HEK293 (cell line): ENCODE measurements around the gene MON2.

ENCODE experiments used
- CTCF ChIA-PET: fragments of 350-600 bp; formaldehyde crosslinking; extraction: SDS; loops from one replicate; lab custom pipeline; 2021; ENCODE audit warnings: antibody characterized with exemption; lab: Yijun Ruan, JAX
- POLR2A ChIA-PET: fragments of 300-600 bp; formaldehyde crosslinking; extraction: SDS; loops from one replicate; lab custom pipeline; 2020; ENCODE audit warnings: antibody characterized with exemption, inconsistent platforms; lab: Yijun Ruan, JAX
- H3K27ac ChIP-seq: fragments of 200-500 bp; sonication (Bioruptor generic); 2 replicates; pipeline ENCODE4 v1.5.1; 2014; ENCODE audit warnings: low read depth, low read length, control low read depth, inconsistent platforms; ENCODE audit errors: extremely low read depth
- H3K36me3 ChIP-seq, 2 experiments: fragments of 200-500 bp in 1 of 2; sonication (Bioruptor generic) in 1 of 2; 1 replicate in 1 of 2; 2 replicates in 1 of 2; pipeline ENCODE4 v1.5.1; 2014 to 2017; ENCODE audit warnings: inconsistent platforms in 2 of 2, low read length in 2 of 2; ENCODE audit not compliant: control insufficient read depth in 2 of 2, insufficient read depth in 1 of 2
- H3K4me1 ChIP-seq: fragments of 200-500 bp; sonication (Bioruptor generic); 2 replicates; pipeline ENCODE4 v1.5.1; 2014; ENCODE audit warnings: mild to moderate bottlenecking, low read length, inconsistent platforms; ENCODE audit not compliant: control insufficient read depth, insufficient read depth
- H3K4me3 ChIP-seq: 2 replicates; pipeline ENCODE4 v1.5.1; 2011; ENCODE audit warnings: low read depth, mild to moderate bottlenecking, control low read depth, low read length, moderate library complexity
- H3K9me3 ChIP-seq: fragments of 200-500 bp; sonication (Bioruptor generic); 2 replicates; pipeline ENCODE4 v1.5.1; 2014; ENCODE audit warnings: low read depth, low read length, inconsistent platforms; ENCODE audit not compliant: control insufficient read depth, insufficient read depth
- EGR2 ChIP-seq: fragments of 450-650 bp; formaldehyde crosslinking; IDR thresholded peaks from 2 replicates; pipeline ENCODE4 v1.5.1; 2016; ENCODE audit warnings: low read depth, missing biosample characterization, missing genetic modification characterization
- IKZF3 ChIP-seq: fragments of 450-650 bp; IDR thresholded peaks from 2 replicates; pipeline ENCODE4 v1.5.0; 2018; ENCODE audit warnings: missing biosample characterization, mild to moderate bottlenecking, missing genetic modification characterization, moderate library complexity
- KLF7 ChIP-seq: fragments of 450-650 bp; formaldehyde crosslinking; IDR thresholded peaks from 2 replicates; pipeline ENCODE4 v1.5.1; 2016; ENCODE audit warnings: missing biosample characterization, missing genetic modification characterization, borderline replicate concordance
- OVOL3 ChIP-seq: fragments of 450-650 bp; formaldehyde crosslinking; IDR thresholded peaks from 2 replicates; pipeline ENCODE4 v1.5.1; 2016; ENCODE audit warnings: missing biosample characterization, missing genetic modification characterization
- PRDM4 ChIP-seq: fragments of 450-650 bp; formaldehyde crosslinking; IDR thresholded peaks from 2 replicates; pipeline ENCODE4 v1.5.1; 2017; ENCODE audit warnings: missing biosample characterization, missing genetic modification characterization
- ZBTB11 ChIP-seq: fragments of 450-650 bp; formaldehyde crosslinking; conservative IDR thresholded peaks from 2 replicates; pipeline ENCODE4 v1.5.1; 2016; ENCODE audit warnings: low read depth, missing biosample characterization, missing genetic modification characterization
- ZBTB49 ChIP-seq: fragments of 450-650 bp; formaldehyde crosslinking; IDR thresholded peaks from 2 replicates; pipeline ENCODE4 v1.5.1; 2016; ENCODE audit warnings: missing biosample characterization, missing genetic modification characterization, low read depth
- ZFP37 ChIP-seq: fragments of 450-650 bp; formaldehyde crosslinking; IDR thresholded peaks from 2 replicates; pipeline ENCODE4 v1.5.1; 2016; ENCODE audit warnings: missing biosample characterization, missing genetic modification characterization
- ZIC2 ChIP-seq: fragments of 450-650 bp; formaldehyde crosslinking; IDR thresholded peaks from 2 replicates; pipeline ENCODE4 v1.5.1; 2016; ENCODE audit warnings: missing biosample characterization, missing genetic modification characterization
- ZNF133 ChIP-seq: fragments of 450-650 bp; formaldehyde crosslinking; IDR thresholded peaks from 2 replicates; pipeline ENCODE4 v1.5.1; 2016; ENCODE audit warnings: missing biosample characterization, missing genetic modification characterization
- ZNF157 ChIP-seq: fragments of 450-650 bp; formaldehyde crosslinking; IDR thresholded peaks from 2 replicates; pipeline ENCODE4 v1.5.1; 2016; ENCODE audit warnings: missing biosample characterization, missing genetic modification characterization
- ZNF184 ChIP-seq: fragments of 450-650 bp; IDR thresholded peaks from 2 replicates; pipeline ENCODE4 v1.5.1; 2018; ENCODE audit warnings: missing biosample characterization, mild to moderate bottlenecking, missing genetic modification characterization
- ZNF311 ChIP-seq: fragments of 450-650 bp; formaldehyde crosslinking; IDR thresholded peaks from 2 replicates; pipeline ENCODE4 v1.5.1; 2017; ENCODE audit warnings: missing biosample characterization, missing genetic modification characterization, borderline replicate concordance
- ZNF366 ChIP-seq: fragments of 450-650 bp; formaldehyde crosslinking; conservative IDR thresholded peaks from 2 replicates; pipeline ENCODE4 v1.5.1; 2016; ENCODE audit warnings: missing biosample characterization, missing genetic modification characterization
- ZNF37A ChIP-seq: fragments of 450-650 bp; IDR thresholded peaks from 2 replicates; pipeline ENCODE4 v1.5.1; 2018; ENCODE audit warnings: missing biosample characterization, missing genetic modification characterization
- ZNF394 ChIP-seq: fragments of 450-650 bp; formaldehyde crosslinking; IDR thresholded peaks from 2 replicates; pipeline ENCODE4 v1.5.1; 2016; ENCODE audit warnings: missing biosample characterization, missing genetic modification characterization, mild to moderate bottlenecking, moderate library complexity, borderline replicate concordance
- ZNF404 ChIP-seq: fragments of 450-650 bp; formaldehyde crosslinking; IDR thresholded peaks from 2 replicates; pipeline ENCODE4 v1.5.1; 2017; ENCODE audit warnings: missing biosample characterization, missing genetic modification characterization
- ZNF449 ChIP-seq: fragments of 450-650 bp; formaldehyde crosslinking; IDR thresholded peaks from 2 replicates; pipeline ENCODE4 v1.5.1; 2017; ENCODE audit warnings: missing biosample characterization, mild to moderate bottlenecking, missing genetic modification characterization, moderate library complexity
- ZNF488 ChIP-seq: fragments of 450-650 bp; formaldehyde crosslinking; IDR thresholded peaks from 2 replicates; pipeline ENCODE4 v1.5.1; 2016; ENCODE audit warnings: missing biosample characterization, missing genetic modification characterization
- ZNF501 ChIP-seq: fragments of 450-650 bp; formaldehyde crosslinking; IDR thresholded peaks from 2 replicates; pipeline ENCODE4 v1.5.1; 2016; ENCODE audit warnings: missing biosample characterization, missing genetic modification characterization
- ZNF658 ChIP-seq: fragments of 450-650 bp; formaldehyde crosslinking; IDR thresholded peaks from 2 replicates; pipeline ENCODE4; 2016; ENCODE audit warnings: missing biosample characterization, missing genetic modification characterization
- ZNF692 ChIP-seq: fragments of 450-650 bp; formaldehyde crosslinking; IDR thresholded peaks from 2 replicates; pipeline ENCODE4 v1.5.1; 2016; ENCODE audit warnings: missing biosample characterization, missing genetic modification characterization
- ZNF837 ChIP-seq: fragments of 450-650 bp; formaldehyde crosslinking; IDR thresholded peaks from 2 replicates; pipeline ENCODE4 v1.5.1; 2016; ENCODE audit warnings: missing biosample characterization, missing genetic modification characterization
- ZXDB ChIP-seq: fragments of 450-650 bp; formaldehyde crosslinking; IDR thresholded peaks from 2 replicates; pipeline ENCODE4 v1.5.1; 2016; ENCODE audit warnings: missing biosample characterization, missing genetic modification characterization

MON2 gene

GRCh38 chr12:62466594-62467491, at the start of gene MON2:
Gene MON2 (plus strand): TSS chr12:62466826. CDS start chr12:62467208, 382 bp downstream.
- H3K9me3 ChIP-seq = no peaks in the 10 kb centered on the region
- H3K4me1 ChIP-seq = 0 out of 2 replicates have a peak, but pooled peaks cover 2% of the 10 kb centered on the region
- ChIA-PET POLR2A (interaction anchor here (0.6 to 1.4 kb wide), 3 partner anchors 9 to 136 kb away, joined by 3 to 4 read pairs (median 3); no protein-coding TSS in a partner anchor), CTCF (interaction anchor here (0.5 to 2.7 kb wide), 6 partner anchors 29 to 1800 kb away, joined by 3 to 10 read pairs (median 3); partner anchors contain the start of gene PPM1H)
- H3K36me3 ChIP-seq = peaks cover 0 to 4% of the 10 kb centered on the region in 2 experiments; a peak in 2 of 3 replicates
- H3K27ac ChIP-seq = peak within 1 kb of the TSS; percentile 68
- peak within 1 kb of the TSS; percentile 92 for H3K4me3 ChIP-seq
- no peak for TF ChIP-seq IKZF3
- peak; percentile 56; the same call in 1 of the 2 replicates for TF ChIP-seq EGR2 (tag by site-specific recombination)
- TF ChIP-seq ZNF157 = no peak
- TF ChIP-seq ZNF184 (tag by site-specific recombination) = no peak
- 0 out of 2 replicates have a peak, but pooled peaks have one; percentile 73 for TF ChIP-seq ZFP37 (tag by site-specific recombination)
- TF ChIP-seq ZNF133 (tag by site-specific recombination) = no peak
- TF ChIP-seq ZNF658 = no peak
- no peak for TF ChIP-seq ZIC2 (tag by site-specific recombination)
- TF ChIP-seq ZNF394 = no peak
- TF ChIP-seq ZBTB11 (tag by site-specific recombination) = peak; percentile 78
- no peak for TF ChIP-seq ZNF366 (tag by site-specific recombination)
- TF ChIP-seq ZNF449 = peak; percentile 97
- peak; percentile 71 for TF ChIP-seq ZXDB
- TF ChIP-seq ZBTB49 (tag by site-specific recombination) = no peak
- no peak for TF ChIP-seq ZNF404 (tag by site-specific recombination)
- TF ChIP-seq KLF7 (tag by site-specific recombination) = no peak
- no peak for TF ChIP-seq PRDM4 (tag by site-specific recombination)
- no peak for TF ChIP-seq ZNF37A (tag by site-specific recombination)
- peak; percentile 82 for TF ChIP-seq ZNF501 (tag by site-specific recombination)
- no peak for TF ChIP-seq ZNF311 (tag by site-specific recombination)
- TF ChIP-seq ZNF837 (tag by site-specific recombination) = no peak
- TF ChIP-seq ZNF488 (tag by site-specific recombination) = no peak
- no peak for TF ChIP-seq OVOL3 (tag by site-specific recombination)
- no peak; the same call in 1 of the 2 replicates for TF ChIP-seq ZNF692 (tag by site-specific recombination)
